HL-60 (cell line): Measurements from ENCODE around the gene COL24A1.

Experiments used
- GABPA ChIP-seq: IDR thresholded peaks from 2 replicates; pipeline ENCODE4 v1.6.1; 2012; ENCODE audit warnings: low read depth
- POLR2AphosphoS5 ChIP-seq: IDR thresholded peaks from 2 replicates; pipeline ENCODE4 v1.6.1; 2012; ENCODE audit warnings: low read depth
- SPI1 ChIP-seq: IDR thresholded peaks from 2 replicates; pipeline ENCODE4 v1.6.1; 2012; ENCODE audit warnings: low read depth, mild to moderate bottlenecking, borderline replicate concordance
- TF ChIP-seq, protein P1 (sequence below): IDR thresholded peaks from one replicate; pipeline ENCODE4 v1.5.1; 2011; ENCODE audit warnings: low read length, control low read depth, inconsistent platforms; ENCODE audit not compliant: insufficient read depth
- TF ChIP-seq, protein P2 (sequence below): IDR thresholded peaks from 2 replicates; pipeline ENCODE4 v1.6.1; 2012; ENCODE audit warnings: low read depth; ENCODE audit not compliant: insufficient replicate concordance

DNA sequence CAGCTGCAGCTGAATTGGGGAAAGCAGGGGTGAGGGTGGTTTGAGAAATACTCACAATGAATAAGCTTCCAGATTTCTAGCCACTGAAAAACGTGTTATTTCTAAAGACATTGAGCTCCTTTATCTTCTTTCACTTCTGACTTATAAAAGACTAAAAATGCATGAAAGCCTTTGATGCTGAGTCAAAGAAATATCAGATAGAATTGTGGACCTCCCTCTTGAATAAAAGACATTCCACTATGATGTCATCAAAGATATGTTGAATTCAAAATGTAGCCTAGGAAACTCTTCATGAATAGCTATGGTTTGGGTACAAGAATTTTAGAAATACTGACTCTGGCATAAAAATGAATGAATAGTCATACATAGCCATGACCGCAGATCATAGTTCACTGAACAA, 44.7 kb upstream of the COL24A1 start:
- TF ChIP-seq, protein P1, sequence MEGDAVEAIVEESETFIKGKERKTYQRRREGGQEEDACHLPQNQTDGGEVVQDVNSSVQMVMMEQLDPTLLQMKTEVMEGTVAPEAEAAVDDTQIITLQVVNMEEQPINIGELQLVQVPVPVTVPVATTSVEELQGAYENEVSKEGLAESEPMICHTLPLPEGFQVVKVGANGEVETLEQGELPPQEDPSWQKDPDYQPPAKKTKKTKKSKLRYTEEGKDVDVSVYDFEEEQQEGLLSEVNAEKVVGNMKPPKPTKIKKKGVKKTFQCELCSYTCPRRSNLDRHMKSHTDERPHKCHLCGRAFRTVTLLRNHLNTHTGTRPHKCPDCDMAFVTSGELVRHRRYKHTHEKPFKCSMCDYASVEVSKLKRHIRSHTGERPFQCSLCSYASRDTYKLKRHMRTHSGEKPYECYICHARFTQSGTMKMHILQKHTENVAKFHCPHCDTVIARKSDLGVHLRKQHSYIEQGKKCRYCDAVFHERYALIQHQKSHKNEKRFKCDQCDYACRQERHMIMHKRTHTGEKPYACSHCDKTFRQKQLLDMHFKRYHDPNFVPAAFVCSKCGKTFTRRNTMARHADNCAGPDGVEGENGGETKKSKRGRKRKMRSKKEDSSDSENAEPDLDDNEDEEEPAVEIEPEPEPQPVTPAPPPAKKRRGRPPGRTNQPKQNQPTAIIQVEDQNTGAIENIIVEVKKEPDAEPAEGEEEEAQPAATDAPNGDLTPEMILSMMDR = no peak
- no peak for TF ChIP-seq GABPA
- TF ChIP-seq POLR2AphosphoS5 = no peak
- TF ChIP-seq, protein P2, sequence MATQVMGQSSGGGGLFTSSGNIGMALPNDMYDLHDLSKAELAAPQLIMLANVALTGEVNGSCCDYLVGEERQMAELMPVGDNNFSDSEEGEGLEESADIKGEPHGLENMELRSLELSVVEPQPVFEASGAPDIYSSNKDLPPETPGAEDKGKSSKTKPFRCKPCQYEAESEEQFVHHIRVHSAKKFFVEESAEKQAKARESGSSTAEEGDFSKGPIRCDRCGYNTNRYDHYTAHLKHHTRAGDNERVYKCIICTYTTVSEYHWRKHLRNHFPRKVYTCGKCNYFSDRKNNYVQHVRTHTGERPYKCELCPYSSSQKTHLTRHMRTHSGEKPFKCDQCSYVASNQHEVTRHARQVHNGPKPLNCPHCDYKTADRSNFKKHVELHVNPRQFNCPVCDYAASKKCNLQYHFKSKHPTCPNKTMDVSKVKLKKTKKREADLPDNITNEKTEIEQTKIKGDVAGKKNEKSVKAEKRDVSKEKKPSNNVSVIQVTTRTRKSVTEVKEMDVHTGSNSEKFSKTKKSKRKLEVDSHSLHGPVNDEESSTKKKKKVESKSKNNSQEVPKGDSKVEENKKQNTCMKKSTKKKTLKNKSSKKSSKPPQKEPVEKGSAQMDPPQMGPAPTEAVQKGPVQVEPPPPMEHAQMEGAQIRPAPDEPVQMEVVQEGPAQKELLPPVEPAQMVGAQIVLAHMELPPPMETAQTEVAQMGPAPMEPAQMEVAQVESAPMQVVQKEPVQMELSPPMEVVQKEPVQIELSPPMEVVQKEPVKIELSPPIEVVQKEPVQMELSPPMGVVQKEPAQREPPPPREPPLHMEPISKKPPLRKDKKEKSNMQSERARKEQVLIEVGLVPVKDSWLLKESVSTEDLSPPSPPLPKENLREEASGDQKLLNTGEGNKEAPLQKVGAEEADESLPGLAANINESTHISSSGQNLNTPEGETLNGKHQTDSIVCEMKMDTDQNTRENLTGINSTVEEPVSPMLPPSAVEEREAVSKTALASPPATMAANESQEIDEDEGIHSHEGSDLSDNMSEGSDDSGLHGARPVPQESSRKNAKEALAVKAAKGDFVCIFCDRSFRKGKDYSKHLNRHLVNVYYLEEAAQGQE = no peak
- TF ChIP-seq SPI1 = no peak
